ENCODE results near the gene HCN3.
A peak's percentile ranks its signal among the peaks of the same experiment; 100 is the strongest.
"Not testable (repeated sequence)": the region's sequence is repeated elsewhere in the genome, so short reads cannot be mapped to it uniquely, and the experiment has no call there.

HCN3 gene

DNA sequence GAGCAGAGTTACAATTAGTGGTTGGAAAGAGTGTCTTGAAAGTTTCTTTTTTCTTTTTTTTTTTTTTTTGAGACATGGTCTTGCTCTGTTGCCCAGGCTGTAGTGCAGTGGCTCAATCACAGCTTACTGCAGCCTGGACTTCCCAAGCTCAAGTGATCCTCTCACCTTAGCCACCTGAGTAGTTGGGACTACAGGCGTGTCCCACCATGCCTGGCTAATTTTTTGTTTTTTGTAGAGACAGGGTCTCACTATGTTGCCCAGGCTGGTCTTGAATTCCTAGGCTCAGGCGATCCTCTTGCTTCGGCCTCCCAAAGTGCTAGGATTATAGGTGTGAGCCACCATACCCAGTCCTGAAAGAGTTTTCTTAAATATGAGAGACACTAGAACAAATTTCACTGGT lies 30.5 kb upstream of the HCN3 start:
- H3K27ac ChIP-seq (ENCODE audit: extremely low read depth, low read depth, low read length); POLR2A ChIA-PET; CTCF ChIA-PET; H3K9me3 ChIP-seq (ENCODE audit: control insufficient read depth, insufficient read depth, low read depth, low read length); H3K4me1 ChIP-seq (ENCODE audit: control insufficient read depth, insufficient read depth, low read length); H3K4me3 ChIP-seq (ENCODE audit: low read depth, low read length): not testable (repeated sequence)
- H3K36me3 ChIP-seq (ENCODE audit: control insufficient read depth in 2 of 2, insufficient read depth in 1 of 2, low read length in 2 of 2): peaks cover 13 to 45% of the 10 kb centered on the region in 2 experiments; a peak in 2 of 3 replicates
- peak; percentile 97 for TF ChIP-seq ZNF121 (tag by site-specific recombination; IDR thresholded peaks at IDR 0.05)

DNA sequence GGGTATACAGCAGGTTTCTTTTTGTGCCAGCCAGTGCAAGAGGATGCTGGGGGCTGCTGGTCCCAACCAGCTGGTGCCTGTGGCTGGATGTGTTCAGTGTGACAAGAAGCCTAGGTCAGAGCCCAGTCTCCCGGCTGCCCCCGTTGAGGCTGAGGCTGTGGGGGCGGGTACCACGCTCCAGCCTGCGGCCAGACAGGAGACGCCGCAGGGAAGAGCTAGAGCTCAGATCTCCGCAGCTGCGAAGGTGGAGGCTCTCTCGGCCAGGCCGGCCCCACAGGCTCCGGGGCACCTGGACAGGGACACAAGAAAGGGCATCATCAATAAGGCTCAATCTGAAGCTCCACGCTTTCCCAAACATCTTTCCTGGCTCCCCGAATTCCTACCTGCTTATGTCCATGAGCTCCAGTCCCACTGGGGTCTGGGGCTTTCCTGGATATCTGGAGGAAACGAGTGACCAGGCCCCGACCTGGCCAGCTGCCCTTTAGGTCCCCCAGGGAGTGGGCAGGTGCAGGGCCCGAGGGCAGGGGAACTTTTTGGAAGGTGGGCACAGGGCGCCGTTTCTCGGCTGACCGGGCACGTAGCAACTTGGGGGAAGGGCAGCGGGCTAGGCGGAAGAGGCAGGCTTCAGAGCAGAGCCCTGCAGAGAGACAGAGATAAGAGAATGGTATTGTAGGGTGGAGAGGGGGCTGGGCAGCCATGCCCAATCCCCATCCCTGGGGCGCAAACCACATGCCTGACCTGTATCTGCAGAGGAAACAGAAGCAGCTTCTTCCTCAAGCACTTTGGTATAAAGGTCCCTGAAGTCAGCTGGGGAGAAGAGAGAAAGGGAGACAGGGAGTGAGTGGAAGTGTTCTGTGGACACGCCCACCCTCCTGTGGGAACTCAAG lies 29.4 kb upstream of the HCN3 start:
- Histone ChIP-seq H3K9me3 (ENCODE audit: control insufficient read depth, insufficient read depth, low read depth, low read length) (no peaks in the 10 kb centered on the region), H3K36me3 (ENCODE audit: control insufficient read depth in 2 of 2, insufficient read depth in 1 of 2, low read length in 2 of 2) (peaks cover 13 to 48% of the 10 kb centered on the region in 2 experiments; a peak in 2 of 3 replicates), H3K4me1 (ENCODE audit: control insufficient read depth, insufficient read depth, low read length) (peaks cover 5% of the 10 kb centered on the region; the same call in 1 of the 2 replicates), H3K4me3 (ENCODE audit: low read depth, low read length) (no peak overlapping the region), H3K27ac (ENCODE audit: extremely low read depth, low read depth, low read length) (no peak overlapping the region)
- TF ChIP-seq REST (tag by site-specific recombination; IDR thresholded peaks at IDR 0.05) (no peak), KLF9 (tag by site-specific recombination; IDR thresholded peaks at IDR 0.05; ENCODE audit: low read depth) (0 out of 2 replicates have a peak, but pooled peaks have one; percentile 31)
- ChIA-PET CTCF (interaction anchor here (0.5 to 4.9 kb wide), 9 partner anchors 13 to 91 kb away, joined by 3 to 91 read pairs (median 3); partner anchors contain the start of genes RUSC1 and SCAMP3), POLR2A (interaction anchor here (0.9 to 4.3 kb wide), 3 partner anchors 14 to 76 kb away, joined by 3 to 26 read pairs (median 3); partner anchors contain the start of gene SCAMP3)

DNA sequence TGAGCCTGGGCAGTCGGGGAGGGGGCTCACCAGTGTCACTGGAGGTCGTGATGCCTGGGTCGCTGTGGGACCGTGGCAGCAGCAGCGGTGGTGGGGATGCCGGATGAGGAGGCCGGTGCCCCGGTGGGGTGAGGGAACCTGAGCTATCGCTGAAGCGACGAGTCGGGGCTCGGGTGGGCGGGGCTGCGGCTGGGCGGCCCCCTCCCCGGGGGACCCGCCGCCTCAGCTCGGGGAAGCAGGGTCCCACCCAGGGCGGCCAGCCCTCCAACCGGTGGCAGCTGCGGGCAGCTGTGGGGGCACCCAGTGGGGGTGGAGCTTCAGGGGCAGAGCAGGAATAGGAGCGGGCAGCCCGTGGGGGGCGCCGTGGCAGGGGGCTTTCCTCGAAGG lies 27.0 kb upstream of the HCN3 start:
- no peaks in the 10 kb centered on the region for H3K4me1 ChIP-seq (ENCODE audit: control insufficient read depth, insufficient read depth, low read length)
- H3K4me3 ChIP-seq (ENCODE audit: low read depth, low read length): no peak overlapping the region
- no peak for TF ChIP-seq ZNF280C (tag by site-specific recombination; IDR thresholded peaks at IDR 0.05)
- TF ChIP-seq ZNF837 (tag by site-specific recombination; IDR thresholded peaks at IDR 0.05): no peak
- TF ChIP-seq, protein P1, sequence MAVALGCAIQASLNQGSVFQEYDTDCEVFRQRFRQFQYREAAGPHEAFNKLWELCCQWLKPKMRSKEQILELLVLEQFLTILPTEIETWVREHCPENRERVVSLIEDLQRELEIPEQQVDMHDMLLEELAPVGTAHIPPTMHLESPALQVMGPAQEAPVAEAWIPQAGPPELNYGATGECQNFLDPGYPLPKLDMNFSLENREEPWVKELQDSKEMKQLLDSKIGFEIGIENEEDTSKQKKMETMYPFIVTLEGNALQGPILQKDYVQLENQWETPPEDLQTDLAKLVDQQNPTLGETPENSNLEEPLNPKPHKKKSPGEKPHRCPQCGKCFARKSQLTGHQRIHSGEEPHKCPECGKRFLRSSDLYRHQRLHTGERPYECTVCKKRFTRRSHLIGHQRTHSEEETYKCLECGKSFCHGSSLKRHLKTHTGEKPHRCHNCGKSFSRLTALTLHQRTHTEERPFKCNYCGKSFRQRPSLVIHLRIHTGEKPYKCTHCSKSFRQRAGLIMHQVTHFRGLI (tag by site-specific recombination; IDR thresholded peaks at IDR 0.05): no peak
- no peak for TF ChIP-seq ZNF830 (tag by site-specific recombination; IDR thresholded peaks at IDR 0.05; ENCODE audit: low read depth)
- no peak for TF ChIP-seq ZNF785 (tag by site-specific recombination; IDR thresholded peaks at IDR 0.05)
- no peak for TF ChIP-seq ZSCAN5A (tag by site-specific recombination; IDR thresholded peaks at IDR 0.05)
- no peak for TF ChIP-seq ZNF701 (tag by site-specific recombination; IDR thresholded peaks at IDR 0.05)
- no peak for TF ChIP-seq ZNF341 (tag by site-specific recombination; IDR thresholded peaks at IDR 0.05; ENCODE audit: low read depth)
- ChIA-PET POLR2A (interaction anchor here (0.6 to 4.3 kb wide), 11 partner anchors 11 to 313 kb away, joined by 3 to 26 read pairs (median 5); partner anchors contain the start of genes ASH1L, CLK2, FDPS and HCN3), CTCF (interaction anchor here (0.5 to 4.9 kb wide), 53 partner anchors 9 to 837 kb away, joined by 3 to 91 read pairs (median 5); partner anchors contain the start of genes CLK2, FDPS, HCN3 and KRTCAP2)
- H3K9me3 ChIP-seq (ENCODE audit: control insufficient read depth, insufficient read depth, low read depth, low read length): no peaks in the 10 kb centered on the region
- H3K27ac ChIP-seq (ENCODE audit: extremely low read depth, low read depth, low read length): no peak overlapping the region; the same call in 1 of the 2 replicates
- peaks cover 13 to 53% of the 10 kb centered on the region in 2 experiments; a peak in 2 of 3 replicates for H3K36me3 ChIP-seq (ENCODE audit: control insufficient read depth in 2 of 2, insufficient read depth in 1 of 2, low read length in 2 of 2)

Data from HEK293 (cell line).